Amygdala (tissue), 56 donors: ENCODE measurements around the gene NAV3.

ENCODE experiments used
- DNase-seq, 56 donors: peaks; one replicate each; lab custom pipeline; 2025; lab: John Stamatoyannopoulos, UW

The NAV3 gene

GRCh38 chr12:77974645-77975044 lies 144.0 kb downstream of the NAV3 start:
- no peak for DNase-seq

- no peak for DNase-seq
Measured at GRCh38 chr12:77979597-77980250, 149.0 kb downstream of the NAV3 start.

DNA sequence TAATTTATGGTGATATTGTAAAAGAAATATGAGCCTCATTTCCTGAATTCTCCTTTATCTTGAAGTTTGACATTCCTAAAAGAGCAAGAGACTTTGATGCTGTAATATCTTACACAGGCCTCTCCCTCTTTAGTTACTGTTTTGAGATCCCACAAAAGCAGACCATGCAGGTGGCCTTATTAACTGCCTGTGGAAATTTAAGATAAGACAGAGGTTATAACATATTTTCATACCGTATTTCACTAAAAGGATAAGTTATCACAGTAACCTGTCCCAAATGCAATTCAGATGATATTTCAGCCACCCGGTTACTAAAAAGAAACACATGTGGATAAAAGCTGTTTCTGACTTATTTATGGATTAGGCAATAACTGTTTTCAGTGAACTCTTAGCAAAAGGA lies 150.1 kb downstream of the NAV3 start:
- no peak for DNase-seq

DNA sequence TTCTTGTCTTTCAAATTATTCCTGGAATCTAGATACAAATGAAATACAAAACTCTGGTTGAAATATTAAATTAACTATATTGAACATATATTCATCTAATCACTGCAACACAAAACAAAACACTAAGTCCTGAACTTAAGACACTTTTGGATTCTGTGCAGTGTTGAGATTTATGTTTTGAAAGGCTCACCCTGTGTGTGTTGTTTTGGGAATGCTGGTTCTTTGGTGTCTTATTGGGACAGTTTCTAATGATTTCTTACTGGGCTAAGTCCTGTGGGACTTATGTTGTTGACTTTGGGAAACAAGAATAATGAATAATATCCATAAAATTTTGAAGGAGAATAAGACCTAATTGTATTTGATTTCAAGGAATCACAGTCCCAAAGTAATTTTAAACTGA lies 153.2 kb downstream of the NAV3 start:
- no peak for DNase-seq

DNA sequence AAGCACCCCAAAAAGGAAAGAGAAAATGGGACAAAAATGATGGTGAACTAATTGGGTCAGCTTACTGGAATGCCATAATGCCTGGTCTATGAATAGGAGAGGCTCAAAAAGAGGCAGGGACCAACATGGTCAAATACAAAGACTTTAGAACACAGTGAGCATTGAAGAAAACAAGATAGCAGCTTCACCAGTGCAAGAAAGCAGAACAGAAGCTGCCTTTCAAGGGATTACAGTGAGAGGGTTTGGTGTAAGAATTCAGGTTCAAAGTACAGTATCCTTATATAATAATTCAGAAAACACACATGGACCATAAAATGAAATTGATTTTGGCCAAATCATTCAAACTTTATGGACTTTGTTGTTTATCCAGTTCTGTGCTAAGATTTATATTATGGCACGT lies 162.1 kb downstream of the NAV3 start:
- no peak for DNase-seq

DNA sequence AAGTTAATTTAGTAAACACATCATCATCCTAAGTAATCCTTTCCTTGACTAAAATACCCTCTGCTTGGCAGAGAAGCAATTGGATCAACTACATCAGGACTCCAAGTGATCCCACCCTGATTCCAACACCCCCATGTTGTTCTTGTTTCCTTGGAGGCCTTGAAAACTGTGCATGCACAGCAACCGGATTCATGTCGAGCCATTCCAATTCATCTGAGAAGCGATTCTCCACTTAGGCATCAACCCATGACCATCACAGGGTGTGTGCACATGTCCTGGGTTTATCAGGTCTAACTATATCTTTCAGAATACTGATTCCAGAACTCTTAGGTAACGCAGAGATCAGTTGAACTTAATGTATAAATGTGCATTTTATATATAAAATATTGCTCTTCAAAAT lies 163.0 kb downstream of the NAV3 start:
- no peak for DNase-seq

DNA sequence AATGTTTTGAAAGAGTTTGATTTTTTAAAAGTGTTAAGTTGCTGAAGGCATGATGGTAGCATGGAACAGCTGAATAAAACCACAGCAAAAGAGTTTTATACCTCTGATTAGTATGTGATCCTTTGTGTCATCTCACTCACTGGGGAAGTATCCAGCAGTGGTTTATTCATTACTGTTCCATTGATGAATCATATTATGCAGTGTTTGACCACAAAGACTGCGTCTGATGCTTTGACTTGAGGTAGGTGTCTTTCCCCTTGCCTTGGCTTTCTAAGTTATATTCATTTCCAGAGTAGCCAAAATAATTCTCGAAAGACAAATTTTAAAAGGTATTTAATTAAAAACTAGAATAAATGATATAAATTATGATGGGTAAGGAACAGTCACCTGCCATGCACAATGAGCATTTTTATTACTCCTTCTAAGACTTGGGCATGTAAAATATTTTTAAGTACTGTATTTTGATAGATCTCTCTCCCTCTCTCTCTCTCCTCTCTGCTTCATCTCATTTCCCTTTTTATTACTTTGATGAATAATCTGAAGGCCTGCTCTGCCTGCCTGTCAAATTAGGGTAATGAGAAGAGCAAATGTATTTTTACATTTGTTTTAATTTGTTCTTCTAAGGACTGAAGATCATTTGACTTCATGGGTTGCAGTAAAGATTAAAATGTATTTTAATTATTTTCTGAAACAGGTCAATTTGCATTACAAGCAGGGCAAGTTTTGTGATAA lies 164.9 kb downstream of the NAV3 start:
- DNase-seq: no peak

- no peak for DNase-seq
Measured at GRCh38 chr12:77996670-77997069, 166.0 kb downstream of the NAV3 start.

GRCh38 chr12:77998236-77998786 lies 167.6 kb downstream of the NAV3 start:
- DNase-seq: no peak

- DNase-seq: no peak
Measured at GRCh38 chr12:77999074-77999715, 168.5 kb downstream of the NAV3 start.

GRCh38 chr12:78002878-78003277 lies 172.2 kb downstream of the NAV3 start:
- DNase-seq: no peak

- no peak for DNase-seq
Measured at GRCh38 chr12:78004249-78005093, 173.8 kb downstream of the NAV3 start.

- DNase-seq: no peak
Measured at GRCh38 chr12:78005094-78005492, 174.4 kb downstream of the NAV3 start.

DNA sequence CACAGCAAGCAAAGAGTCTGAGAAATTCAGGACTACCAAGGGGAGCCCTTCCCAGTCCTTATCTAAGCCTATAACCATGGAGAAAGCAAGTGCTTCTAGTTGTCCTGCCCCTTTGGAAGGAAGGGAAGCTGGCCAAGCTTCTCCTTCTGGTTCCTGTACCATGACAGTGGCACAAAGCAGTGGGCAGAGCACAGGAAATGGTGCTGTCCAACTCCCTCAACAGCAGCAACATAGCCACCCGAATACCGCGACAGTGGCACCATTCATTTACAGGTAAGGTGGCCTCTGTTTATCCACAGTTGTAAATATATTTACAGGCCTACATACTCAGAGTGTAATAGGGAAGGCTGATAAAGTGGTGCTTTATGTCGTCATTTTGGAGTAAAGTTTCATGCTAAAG lies 176.5 kb downstream of the NAV3 start:
- DNase-seq: no peak

- DNase-seq: no peak
Measured at GRCh38 chr12:78009031-78009430, 178.3 kb downstream of the NAV3 start.

GRCh38 chr12:78018171-78018910 lies 187.6 kb downstream of the NAV3 start:
- no peak for DNase-seq

DNA sequence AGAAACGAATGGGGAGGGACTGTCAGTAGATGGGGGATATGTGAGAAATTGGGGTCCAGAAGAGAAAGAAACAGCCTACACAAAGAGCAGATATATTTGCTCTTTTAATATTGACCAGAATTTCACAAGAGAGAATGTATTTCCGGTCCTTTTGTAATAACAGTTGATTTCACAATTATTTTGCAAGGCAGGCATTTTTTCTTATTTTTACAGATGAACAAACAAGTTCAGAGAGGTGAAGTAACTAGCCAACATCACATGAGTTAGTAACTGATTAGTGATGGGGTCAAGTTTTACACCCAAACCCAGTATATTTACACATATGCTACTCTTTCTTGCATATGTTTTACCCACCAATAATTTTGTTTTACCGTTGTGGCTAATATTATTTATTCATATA lies 188.2 kb downstream of the NAV3 start:
- no peak for DNase-seq

- no peak for DNase-seq
Measured at GRCh38 chr12:78028426-78028825, 197.7 kb downstream of the NAV3 start.

DNA sequence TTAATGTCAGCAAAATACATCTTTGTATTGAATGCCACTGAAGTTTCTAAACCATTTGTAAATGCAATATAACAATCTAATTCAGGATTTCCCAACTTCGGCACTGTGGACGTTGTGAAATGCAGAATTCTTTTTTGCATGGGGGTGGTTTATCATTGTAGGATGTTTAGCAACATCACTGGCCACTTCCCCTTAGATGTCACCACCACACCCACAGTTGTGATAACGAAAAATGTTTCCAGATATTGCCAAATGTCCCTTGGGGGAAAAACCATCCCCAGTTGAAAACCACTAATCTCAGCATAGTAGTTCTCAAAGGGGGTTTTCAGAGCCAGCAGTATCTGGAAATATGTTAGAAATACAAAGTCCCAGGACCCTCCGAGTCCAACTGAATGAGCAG lies 203.3 kb downstream of the NAV3 start:
- no peak for DNase-seq
